GM19324 (cell line): ENCODE results near the gene PLA1A.
"Not testable (repeated sequence)": the region's sequence is repeated elsewhere in the genome, so short reads cannot be mapped to it uniquely, and the experiment has no call there.

Source experiments
- ATAC-seq: cut with Tn5 transposase; IDR thresholded peaks from one replicate; pipeline ENCODE4 v1.9.1; 2021; ENCODE audit warnings: mild to moderate bottlenecking, moderate library complexity; ENCODE audit not compliant: unreplicated experiment, low FRiP score

The PLA1A gene

GRCh38 chr3:119659606-119660291 is 62.1 kb downstream of the PLA1A start:
- ATAC-seq = no peak

- ATAC-seq = no peak
Observed at GRCh38 chr3:119660474-119661440, 63.1 kb downstream of the PLA1A start, which contains the start of gene POPDC2. Gene POPDC2 (minus strand): TSS chr3:119660589. CDS start chr3:119660423, 166 bp downstream.

- ATAC-seq = no peak
Observed at GRCh38 chr3:119662604-119663373, 65.1 kb downstream of the PLA1A start.

GRCh38 chr3:119663885-119664284 is 66.2 kb downstream of the PLA1A start:
- no peak for ATAC-seq

- no peak for ATAC-seq
Observed at GRCh38 chr3:119664370-119664769, 66.7 kb downstream of the PLA1A start.

GRCh38 chr3:119664850-119665379 is 67.2 kb downstream of the PLA1A start:
- ATAC-seq = no peak

GRCh38 chr3:119665954-119666559 is 68.4 kb downstream of the PLA1A start:
- ATAC-seq = no peak

GRCh38 chr3:119669906-119670570 is 72.4 kb downstream of the PLA1A start:
- no peak for ATAC-seq

- ATAC-seq = no peak
Observed at GRCh38 chr3:119672776-119673175, 75.1 kb downstream of the PLA1A start.

- ATAC-seq = no peak
Observed at GRCh38 chr3:119673875-119674274, 76.2 kb downstream of the PLA1A start.

GRCh38 chr3:119675188-119675874 is 77.6 kb downstream of the PLA1A start:
- ATAC-seq = no peak

- ATAC-seq = no peak
Observed at GRCh38 chr3:119676020-119676419, 78.3 kb downstream of the PLA1A start.

GRCh38 chr3:119676771-119677640 is 79.3 kb downstream of the PLA1A start, which contains the start of gene COX17:
Gene COX17 (minus strand): TSS chr3:119677406. CDS start chr3:119677310, 96 bp downstream.
- peak; percentile 93 for ATAC-seq

- ATAC-seq = no peak
Observed at GRCh38 chr3:119677641-119677934, 79.9 kb downstream of the PLA1A start.

- ATAC-seq = not testable (repeated sequence)
Observed at GRCh38 chr3:119678209-119678608, 80.5 kb downstream of the PLA1A start.
